Measurements from ENCODE around the gene APBB2.

DNA sequence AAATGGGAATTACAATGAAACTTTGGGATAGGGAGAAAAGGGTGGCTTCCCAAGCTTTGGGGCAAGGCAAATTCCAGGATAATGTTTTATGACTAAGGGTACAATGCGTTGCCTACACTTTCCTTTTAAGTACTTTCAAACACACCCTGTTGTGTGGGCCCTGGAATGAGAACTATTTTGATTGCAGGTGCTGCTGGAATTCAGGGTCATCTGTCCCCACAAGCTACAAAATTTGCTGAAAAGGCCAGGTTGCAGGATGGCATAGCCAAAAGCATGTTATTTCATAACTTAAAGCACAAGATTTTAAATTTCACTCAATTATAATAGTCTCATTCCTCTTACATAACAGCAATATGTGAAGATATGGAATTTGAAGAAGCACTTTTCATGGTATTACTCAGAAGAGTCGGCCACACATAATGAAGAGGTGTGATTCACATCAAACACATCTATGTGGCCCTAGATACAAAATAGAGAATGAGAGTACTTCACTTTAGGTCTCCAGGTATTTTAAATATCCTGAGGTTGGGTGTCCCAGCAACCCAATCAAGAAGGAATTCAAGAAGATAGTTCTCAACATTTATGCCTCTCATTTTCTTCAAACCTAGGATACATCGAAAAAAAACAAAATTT is 89.3 kb downstream of the APBB2 start:
- TF ChIP-seq, protein P1, sequence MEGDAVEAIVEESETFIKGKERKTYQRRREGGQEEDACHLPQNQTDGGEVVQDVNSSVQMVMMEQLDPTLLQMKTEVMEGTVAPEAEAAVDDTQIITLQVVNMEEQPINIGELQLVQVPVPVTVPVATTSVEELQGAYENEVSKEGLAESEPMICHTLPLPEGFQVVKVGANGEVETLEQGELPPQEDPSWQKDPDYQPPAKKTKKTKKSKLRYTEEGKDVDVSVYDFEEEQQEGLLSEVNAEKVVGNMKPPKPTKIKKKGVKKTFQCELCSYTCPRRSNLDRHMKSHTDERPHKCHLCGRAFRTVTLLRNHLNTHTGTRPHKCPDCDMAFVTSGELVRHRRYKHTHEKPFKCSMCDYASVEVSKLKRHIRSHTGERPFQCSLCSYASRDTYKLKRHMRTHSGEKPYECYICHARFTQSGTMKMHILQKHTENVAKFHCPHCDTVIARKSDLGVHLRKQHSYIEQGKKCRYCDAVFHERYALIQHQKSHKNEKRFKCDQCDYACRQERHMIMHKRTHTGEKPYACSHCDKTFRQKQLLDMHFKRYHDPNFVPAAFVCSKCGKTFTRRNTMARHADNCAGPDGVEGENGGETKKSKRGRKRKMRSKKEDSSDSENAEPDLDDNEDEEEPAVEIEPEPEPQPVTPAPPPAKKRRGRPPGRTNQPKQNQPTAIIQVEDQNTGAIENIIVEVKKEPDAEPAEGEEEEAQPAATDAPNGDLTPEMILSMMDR (IDR thresholded peaks at IDR 0.05), result no peak
- TF ChIP-seq EZH2 (IDR thresholded peaks at IDR 0.05; ENCODE audit: borderline replicate concordance, insufficient read depth, low read depth, low read length, poor library complexity, severe bottlenecking), result no peak
